HepG2 (cell line): ENCODE data around the gene MRPS34. TPM values are rescaled to one million over a fixed set of nuclear protein-coding genes. Genes with fewer than 3 reads are reported as not detected.
A peak's percentile ranks its signal among the peaks of the same experiment; 100 is the strongest.

Experiments used
- CCDC6 ChIP-seq: sonication (generic); formaldehyde crosslinking; IDR thresholded peaks from 2 replicates; pipeline ENCODE4 v1.8.1; 2022; ENCODE audit warnings: mild to moderate bottlenecking, missing genetic modification reagents, moderate library complexity
- FOXC1 ChIP-seq: sonication (generic); formaldehyde crosslinking; IDR thresholded peaks from 2 replicates; pipeline ENCODE4 v1.8.0; 2022; ENCODE audit warnings: mild to moderate bottlenecking, missing genetic modification reagents, borderline replicate concordance
- GATAD2A ChIP-seq: IDR thresholded peaks from 2 replicates; pipeline ENCODE4 v1.6.1; 2016
- IRF1 ChIP-seq: sonication (generic); formaldehyde crosslinking; IDR thresholded peaks from 2 replicates; pipeline ENCODE4 v1.4.0; 2020; ENCODE audit warnings: low read depth, mild to moderate bottlenecking, missing genetic modification reagents
- ISX ChIP-seq: sonication (generic); formaldehyde crosslinking; conservative IDR thresholded peaks from 2 replicates; pipeline ENCODE4 v1.5.0; 2020; ENCODE audit warnings: missing genetic modification reagents
- NCOA1 ChIP-seq: sonication (generic); formaldehyde crosslinking; IDR thresholded peaks from 2 replicates; pipeline ENCODE4 v1.9.0; 2021; ENCODE audit warnings: missing genetic modification reagents
- PITX1 ChIP-seq: sonication (generic); formaldehyde crosslinking; IDR thresholded peaks from 2 replicates; pipeline ENCODE4 v1.5.1; 2020; ENCODE audit warnings: mild to moderate bottlenecking, missing genetic modification reagents
- PLRG1 ChIP-seq: fragments of 450-650 bp; conservative IDR thresholded peaks from 2 replicates; pipeline ENCODE4 v1.6.1; 2016
- RFXAP ChIP-seq: sonication (generic); formaldehyde crosslinking; IDR thresholded peaks from 2 replicates; pipeline ENCODE4 v1.4.0; 2020; ENCODE audit warnings: missing genetic modification reagents, borderline replicate concordance
- TCF7 ChIP-seq: sonication (generic); IDR thresholded peaks from 2 replicates; pipeline ENCODE4 v1.6.1; 2016; ENCODE audit warnings: antibody characterized with exemption, low read depth
- ZNF224 ChIP-seq: sonication (generic); formaldehyde crosslinking; IDR thresholded peaks from 2 replicates; pipeline ENCODE4 v1.5.0; 2020; ENCODE audit warnings: mild to moderate bottlenecking, missing genetic modification reagents
- ZNF256 ChIP-seq: sonication (generic); formaldehyde crosslinking; conservative IDR thresholded peaks from 2 replicates; pipeline ENCODE4 v1.4.0; 2020; ENCODE audit warnings: missing genetic modification reagents
- ZNF616 ChIP-seq: sonication (generic); formaldehyde crosslinking; IDR thresholded peaks from 2 replicates; pipeline ENCODE4 v1.5.0; 2020; ENCODE audit warnings: low read depth, mild to moderate bottlenecking, missing genetic modification reagents
- ZNF724P ChIP-seq: sonication (generic); formaldehyde crosslinking; IDR thresholded peaks from 2 replicates; pipeline ENCODE4 v1.8.0; 2022; ENCODE audit warnings: missing genetic modification reagents, borderline replicate concordance
- ZNF788 ChIP-seq: sonication (generic); formaldehyde crosslinking; IDR thresholded peaks from 2 replicates; pipeline ENCODE4 v1.5.0; 2020; ENCODE audit warnings: mild to moderate bottlenecking, missing genetic modification reagents, borderline replicate concordance
- ZSCAN25 ChIP-seq: sonication (generic); formaldehyde crosslinking; IDR thresholded peaks from 2 replicates; pipeline ENCODE4 v1.8.0; 2022; ENCODE audit warnings: mild to moderate bottlenecking, missing genetic modification reagents
- ZSCAN5A ChIP-seq: sonication (generic); formaldehyde crosslinking; IDR thresholded peaks from 2 replicates; pipeline ENCODE4 v1.8.0; 2022; ENCODE audit warnings: mild to moderate bottlenecking, missing genetic modification reagents, borderline replicate concordance
- ZXDC ChIP-seq: sonication (generic); formaldehyde crosslinking; IDR thresholded peaks from 2 replicates; pipeline ENCODE4 v1.5.0; 2020; ENCODE audit warnings: mild to moderate bottlenecking, missing genetic modification reagents
- polyA plus RNA-seq, 8 experiments: library from polyadenylated mRNA; depleted of rRNA in 3 of 8; stranded (reverse) in 7 of 8; unstranded in 1 of 8; fragments of >200 nt; fragmentation: Illumina TruSeq in 4 of 8; extraction: Trizol in 4 of 8; gene quantifications; 2 replicates each; pipeline versions ENCODE4 v1.2.1 to v1.2.3, GENCODE V29; 2011 to 2016; ENCODE audit warnings: low read depth in 4 of 8, missing spikeins in 1 of 8, mixed read lengths in 1 of 8; ENCODE audit not compliant: insufficient read depth in 1 of 8
- total RNA-seq, 5 experiments: library from RNA; depleted of rRNA; stranded (reverse); fragments of >200 nt; fragmentation: Illumina TruSeq; extraction: Trizol; gene quantifications; 2 replicates each; pipeline ENCODE4 v1.2.3, GENCODE V29; 2016; ENCODE audit warnings: low read depth in 1 of 5
- TF ChIP-seq, protein P1 (sequence below): sonication (generic); formaldehyde crosslinking; IDR thresholded peaks from 2 replicates; pipeline ENCODE4 v1.9.0; 2022; ENCODE audit warnings: missing genetic modification reagents, mild to moderate bottlenecking, borderline replicate concordance
- TF ChIP-seq, protein P2 (sequence below): sonication (generic); formaldehyde crosslinking; conservative IDR thresholded peaks from 2 replicates; pipeline ENCODE4 v1.8.1; 2023; ENCODE audit warnings: missing genetic modification reagents

Gene MRPS34
- total and polyA plus RNA-seq, 2 of the 13 experiments (the other 11 are each of a cell fraction or from before 2014, with no cell fraction given), result 63.5 to 131 TPM

- TF ChIP-seq, protein P1, sequence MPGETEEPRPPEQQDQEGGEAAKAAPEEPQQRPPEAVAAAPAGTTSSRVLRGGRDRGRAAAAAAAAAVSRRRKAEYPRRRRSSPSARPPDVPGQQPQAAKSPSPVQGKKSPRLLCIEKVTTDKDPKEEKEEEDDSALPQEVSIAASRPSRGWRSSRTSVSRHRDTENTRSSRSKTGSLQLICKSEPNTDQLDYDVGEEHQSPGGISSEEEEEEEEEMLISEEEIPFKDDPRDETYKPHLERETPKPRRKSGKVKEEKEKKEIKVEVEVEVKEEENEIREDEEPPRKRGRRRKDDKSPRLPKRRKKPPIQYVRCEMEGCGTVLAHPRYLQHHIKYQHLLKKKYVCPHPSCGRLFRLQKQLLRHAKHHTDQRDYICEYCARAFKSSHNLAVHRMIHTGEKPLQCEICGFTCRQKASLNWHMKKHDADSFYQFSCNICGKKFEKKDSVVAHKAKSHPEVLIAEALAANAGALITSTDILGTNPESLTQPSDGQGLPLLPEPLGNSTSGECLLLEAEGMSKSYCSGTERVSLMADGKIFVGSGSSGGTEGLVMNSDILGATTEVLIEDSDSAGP, result peak; percentile 23; the same call in 1 of the 2 replicates
- no peak for TF ChIP-seq ZNF724P (CRISPR knock-in tag)
- TF ChIP-seq PLRG1, result no peak
- TF ChIP-seq ZNF256, result no peak
- TF ChIP-seq RFXAP (CRISPR knock-in tag), result 0 out of 2 replicates have a peak, but pooled peaks have one; percentile 34
- no peak for TF ChIP-seq CCDC6
- TF ChIP-seq PITX1, result no peak
- no peak for TF ChIP-seq ZNF788
- no peak for TF ChIP-seq ISX (CRISPR knock-in tag)
- TF ChIP-seq ZXDC (CRISPR knock-in tag), result no peak
- TF ChIP-seq ZNF224 (CRISPR knock-in tag), result no peak
- TF ChIP-seq ZSCAN5A (CRISPR knock-in tag), result no peak
- no peak for TF ChIP-seq NCOA1 (CRISPR knock-in tag)
- TF ChIP-seq ZSCAN25 (CRISPR knock-in tag), result 0 out of 2 replicates have a peak, but pooled peaks have one; percentile 29
- TF ChIP-seq ZNF616, result no peak
- no peak for TF ChIP-seq IRF1 (CRISPR knock-in tag)
- TF ChIP-seq, protein P2, sequence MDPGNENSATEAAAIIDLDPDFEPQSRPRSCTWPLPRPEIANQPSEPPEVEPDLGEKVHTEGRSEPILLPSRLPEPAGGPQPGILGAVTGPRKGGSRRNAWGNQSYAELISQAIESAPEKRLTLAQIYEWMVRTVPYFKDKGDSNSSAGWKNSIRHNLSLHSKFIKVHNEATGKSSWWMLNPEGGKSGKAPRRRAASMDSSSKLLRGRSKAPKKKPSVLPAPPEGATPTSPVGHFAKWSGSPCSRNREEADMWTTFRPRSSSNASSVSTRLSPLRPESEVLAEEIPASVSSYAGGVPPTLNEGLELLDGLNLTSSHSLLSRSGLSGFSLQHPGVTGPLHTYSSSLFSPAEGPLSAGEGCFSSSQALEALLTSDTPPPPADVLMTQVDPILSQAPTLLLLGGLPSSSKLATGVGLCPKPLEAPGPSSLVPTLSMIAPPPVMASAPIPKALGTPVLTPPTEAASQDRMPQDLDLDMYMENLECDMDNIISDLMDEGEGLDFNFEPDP (CRISPR knock-in tag), result no peak
- no peak for TF ChIP-seq TCF7
- no peak for TF ChIP-seq FOXC1 (CRISPR knock-in tag)
- peak; percentile 59 for TF ChIP-seq GATAD2A (CRISPR knock-in tag)
Measured at GRCh38 chr16:1812732-1813163, 39.8 kb upstream of the MRPS34 start (continued).
